GM21390 (cell line): ENCODE results near the gene PRR30.
A peak's percentile ranks its signal among the peaks of the same experiment; 100 is the strongest.
"Not testable (repeated sequence)": the region's sequence is repeated elsewhere in the genome, so short reads cannot be mapped to it uniquely, and the experiment has no call there.

Experiments
- ATAC-seq: cut with Tn5 transposase; IDR thresholded peaks from one replicate; pipeline ENCODE4 v1.9.1; 2021; ENCODE audit not compliant: unreplicated experiment

The PRR30 gene

GRCh38 chr2:27139310-27139709 lies at the start of gene PRR30:
TSS of gene PRR30 (minus strand) at chr2:27139410. CDS start at chr2:27138329, 1,081 bp downstream.
- ATAC-seq = no peak

GRCh38 chr2:27186613-27187345 lies 47.6 kb upstream of the PRR30 start:
- ATAC-seq = no peak

- ATAC-seq = no peak
Observed at GRCh38 chr2:27185331-27186026, 46.3 kb upstream of the PRR30 start.

GRCh38 chr2:27184115-27184514 lies 44.9 kb upstream of the PRR30 start:
- no peak for ATAC-seq

- ATAC-seq = no peak
Observed at GRCh38 chr2:27182346-27182745, 43.1 kb upstream of the PRR30 start.

GRCh38 chr2:27179344-27180000 lies 40.3 kb upstream of the PRR30 start:
- no peak for ATAC-seq

GRCh38 chr2:27178469-27178868 lies 39.3 kb upstream of the PRR30 start:
- ATAC-seq = no peak

- ATAC-seq = no peak
Observed at GRCh38 chr2:27177441-27178351, 38.5 kb upstream of the PRR30 start.

- not testable (repeated sequence) for ATAC-seq
Observed at GRCh38 chr2:27175781-27176180, 36.6 kb upstream of the PRR30 start.

- ATAC-seq = no peak
Observed at GRCh38 chr2:27175330-27175729, 36.1 kb upstream of the PRR30 start.

- ATAC-seq = no peak
Observed at GRCh38 chr2:27174638-27175037, 35.4 kb upstream of the PRR30 start.

- no peak for ATAC-seq
Observed at GRCh38 chr2:27171351-27171848, 32.2 kb upstream of the PRR30 start.

- no peak for ATAC-seq
Observed at GRCh38 chr2:27170581-27171337, 31.5 kb upstream of the PRR30 start.

GRCh38 chr2:27164960-27165763 lies 26.0 kb upstream of the PRR30 start:
- ATAC-seq = peak; percentile 66

GRCh38 chr2:27162151-27163121 lies 23.2 kb upstream of the PRR30 start:
- ATAC-seq = no peak

GRCh38 chr2:27160191-27160590 lies 21.0 kb upstream of the PRR30 start:
- no peak for ATAC-seq

- ATAC-seq = no peak
Observed at GRCh38 chr2:27159271-27159670, 20.1 kb upstream of the PRR30 start.

GRCh38 chr2:27158468-27158867 lies 19.3 kb upstream of the PRR30 start:
- no peak for ATAC-seq
